NCI-H2171 (cell line): ENCODE measurements around the gene PRR19.

Experiments used
- DNase-seq: peaks from one replicate; lab custom pipeline; 2025; lab: John Stamatoyannopoulos, UW

Gene PRR19

DNA sequence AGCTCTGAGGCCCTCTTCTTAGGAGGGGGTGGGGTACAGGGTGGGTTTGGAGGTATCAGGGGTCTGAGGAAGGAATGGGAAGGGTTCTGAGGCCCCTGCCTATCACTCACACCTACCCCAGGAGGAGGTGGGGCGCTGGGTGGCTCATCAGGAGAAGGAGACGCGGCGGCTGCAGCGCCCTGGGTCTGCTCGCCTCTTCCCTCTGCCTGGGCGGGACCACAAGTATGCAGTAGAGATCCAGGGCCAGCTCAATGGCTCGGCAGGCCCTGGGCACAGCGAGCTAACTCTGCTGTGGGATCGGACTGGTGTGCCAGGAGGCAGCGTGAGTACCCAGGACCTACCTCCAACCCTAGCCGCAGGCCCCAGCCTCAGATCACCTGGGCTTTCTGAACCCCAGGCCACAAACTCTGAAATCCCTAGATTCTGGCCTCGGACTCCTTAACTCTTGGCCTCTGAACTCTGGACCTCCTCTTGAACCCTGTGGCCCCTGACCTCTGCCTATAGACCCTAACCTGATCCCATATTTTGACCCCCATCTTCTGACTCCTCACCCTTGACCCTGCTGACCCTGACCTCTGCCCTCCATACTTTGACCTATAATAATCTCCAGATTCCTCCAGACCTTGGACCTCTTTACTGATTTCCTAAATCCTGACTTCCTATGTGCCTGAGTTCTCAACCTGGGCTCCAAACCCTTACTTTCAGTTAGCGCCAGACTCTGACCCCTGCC lies 47.6 kb downstream of the PRR19 start:
- DNase-seq: no peak

GRCh38 chr19:42350417-42350816 lies 48.5 kb downstream of the PRR19 start:
- no peak for DNase-seq

- no peak for DNase-seq
Observed at GRCh38 chr19:42351079-42351735, 49.3 kb downstream of the PRR19 start.

DNA sequence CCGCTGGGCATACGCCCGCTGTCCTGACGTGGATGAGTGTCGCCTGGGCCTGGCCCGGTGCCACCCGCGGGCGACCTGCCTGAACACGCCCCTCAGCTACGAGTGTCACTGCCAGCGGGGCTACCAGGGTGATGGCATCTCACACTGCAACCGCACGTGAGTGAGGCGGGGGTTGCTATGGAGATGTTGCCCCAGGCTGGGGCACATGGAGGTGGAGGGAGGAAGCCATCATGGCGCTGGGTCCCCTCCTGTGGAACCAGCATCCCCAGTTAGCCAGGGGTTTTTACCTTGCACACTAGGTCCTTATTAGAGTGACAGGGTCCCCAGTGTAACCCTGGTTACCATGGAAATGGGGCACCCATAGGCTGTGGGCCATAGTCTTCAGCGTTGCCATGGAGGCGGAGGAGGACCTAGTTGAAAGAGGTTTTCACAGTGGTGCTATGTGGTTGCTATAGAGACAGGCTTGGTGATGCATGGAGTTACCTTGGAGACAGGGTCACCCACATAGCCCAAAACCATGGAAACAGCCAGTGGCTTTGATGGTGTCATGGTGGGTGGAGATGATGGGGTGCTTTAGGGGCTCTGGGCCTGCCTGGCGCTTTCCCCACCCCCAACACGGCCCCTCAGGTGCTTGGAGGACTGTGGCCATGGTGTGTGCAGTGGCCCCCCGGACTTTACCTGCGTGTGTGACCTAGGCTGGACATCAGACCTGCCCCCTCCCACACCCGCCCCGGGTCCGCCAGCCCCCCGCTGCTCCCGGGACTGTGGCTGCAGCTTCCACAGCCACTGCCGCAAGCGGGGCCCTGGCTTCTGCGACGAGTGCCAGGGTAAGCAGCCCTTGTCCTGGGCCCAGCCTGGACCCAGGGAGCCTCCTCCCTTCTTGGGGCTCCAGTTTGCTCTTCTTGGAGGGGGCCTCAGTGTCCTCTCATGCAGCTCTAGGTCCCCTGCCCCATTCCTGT lies 50.6 kb downstream of the PRR19 start:
- peak; percentile 37 for DNase-seq

DNA sequence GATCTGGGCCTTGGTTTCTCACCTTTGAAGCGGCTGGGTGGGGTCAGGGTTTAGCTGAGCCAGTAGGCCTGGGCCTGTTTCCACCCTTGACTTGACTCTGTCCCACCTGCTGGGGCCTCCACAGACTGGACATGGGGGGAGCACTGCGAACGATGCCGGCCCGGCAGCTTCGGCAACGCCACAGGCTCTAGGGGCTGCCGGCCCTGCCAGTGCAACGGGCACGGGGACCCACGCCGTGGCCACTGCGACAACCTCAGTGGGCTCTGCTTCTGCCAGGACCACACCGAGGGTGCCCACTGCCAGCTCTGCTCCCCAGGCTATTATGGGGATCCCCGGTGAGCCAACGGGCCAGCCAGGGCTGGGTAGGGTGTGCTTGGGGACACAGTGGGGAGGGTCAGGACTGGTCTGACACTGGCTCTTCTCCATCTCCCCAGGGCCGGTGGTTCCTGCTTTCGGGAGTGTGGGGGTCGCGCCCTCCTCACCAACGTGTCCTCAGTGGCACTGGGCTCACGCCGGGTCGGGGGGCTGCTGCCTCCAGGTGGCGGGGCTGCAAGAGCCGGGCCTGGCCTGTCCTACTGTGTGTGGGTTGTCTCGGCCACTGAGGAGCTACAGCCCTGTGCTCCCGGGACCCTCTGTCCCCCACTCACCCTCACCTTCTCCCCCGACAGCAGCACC lies 51.5 kb downstream of the PRR19 start:
- DNase-seq: no peak

DNA sequence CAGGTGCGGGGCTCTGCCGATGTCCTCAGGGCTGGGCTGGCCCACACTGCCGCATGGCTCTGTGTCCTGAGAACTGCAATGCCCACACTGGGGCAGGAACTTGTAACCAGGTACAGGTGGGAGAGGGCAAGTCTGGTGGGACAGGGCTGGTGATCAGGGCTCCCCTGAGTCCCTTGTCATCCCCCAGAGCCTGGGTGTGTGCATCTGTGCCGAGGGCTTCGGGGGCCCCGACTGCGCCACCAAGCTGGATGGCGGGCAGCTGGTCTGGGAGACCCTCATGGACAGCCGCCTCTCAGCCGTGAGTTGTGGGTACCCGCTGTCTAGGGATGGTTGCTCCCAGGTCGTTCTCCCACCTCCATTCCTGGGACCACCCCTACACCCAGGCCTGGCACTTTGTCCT lies 54.0 kb downstream of the PRR19 start:
- DNase-seq: no peak

GRCh38 chr19:42356686-42357085 lies 54.8 kb downstream of the PRR19 start:
- no peak for DNase-seq

DNA sequence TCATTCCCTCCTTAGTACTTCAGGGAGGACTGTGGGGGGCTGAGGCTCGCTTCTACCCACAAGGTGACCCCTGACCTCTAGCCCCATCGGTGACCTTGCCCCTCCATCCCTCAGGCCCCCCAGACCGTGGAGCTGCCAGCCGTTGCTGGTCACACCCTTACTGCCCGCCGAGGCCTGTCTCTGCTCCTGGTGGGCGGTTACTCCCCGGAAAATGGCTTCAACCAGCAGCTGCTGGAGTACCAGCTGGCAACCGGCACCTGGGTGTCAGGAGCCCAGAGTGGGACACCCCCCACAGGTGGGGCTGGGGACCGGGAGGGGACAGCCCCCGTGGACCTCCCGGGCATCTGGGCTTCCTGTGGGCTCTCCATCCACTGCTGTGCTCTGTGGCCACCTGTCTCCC lies 55.4 kb downstream of the PRR19 start:
- no peak for DNase-seq
